ENCODE measurements around the gene AMN1.
A peak's percentile ranks its signal among the peaks of the same experiment; 100 is the strongest.
"Not testable (repeated sequence)": the region's sequence is repeated elsewhere in the genome, so short reads cannot be mapped to it uniquely, and the experiment has no call there.

The AMN1 gene

DNA sequence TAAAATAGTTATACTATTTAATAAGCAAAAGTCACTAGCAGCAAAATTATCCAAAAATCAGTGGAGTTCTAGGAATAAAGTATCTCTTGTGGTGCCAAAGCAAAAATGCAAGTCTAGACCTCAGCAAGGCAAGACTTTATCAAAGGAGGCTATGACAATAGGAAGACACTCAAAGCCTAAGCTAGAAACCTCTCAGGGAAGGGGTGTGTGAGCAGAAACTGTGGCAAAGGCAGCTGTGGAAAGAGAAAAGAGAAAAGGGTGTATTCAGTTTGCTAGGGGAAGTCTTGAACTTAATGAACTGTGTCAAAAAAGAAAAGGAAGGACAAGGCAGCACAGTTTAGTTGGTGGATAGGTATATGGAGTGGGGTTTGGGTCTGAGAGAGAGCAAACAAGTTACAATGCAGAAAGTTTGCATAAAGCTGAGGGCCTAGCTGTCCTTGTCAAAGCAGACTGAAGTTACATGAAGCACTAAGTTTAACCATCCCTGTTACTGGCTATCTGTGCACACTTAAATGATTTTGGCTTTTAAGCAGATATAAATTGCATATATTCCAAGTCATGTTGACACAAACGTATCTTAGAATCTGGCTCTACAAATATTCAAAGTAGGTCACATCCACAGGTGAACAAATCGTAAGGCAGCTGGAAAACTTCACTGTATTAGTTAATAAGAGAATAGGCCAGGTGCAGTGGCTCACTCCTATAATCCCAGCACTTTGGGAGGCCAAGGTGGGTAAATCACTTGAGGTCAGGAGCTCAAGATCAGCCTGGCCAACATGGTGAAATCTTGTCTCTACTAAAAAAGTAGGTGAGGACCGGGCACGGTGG, 31.0 kb upstream of the AMN1 start:
- no peak overlapping the region for H3K4me3 ChIP-seq (ENCODE audit: low read length)
- no peak for DNase-seq (ENCODE audit: low read depth)
- TF ChIP-seq, protein P1, sequence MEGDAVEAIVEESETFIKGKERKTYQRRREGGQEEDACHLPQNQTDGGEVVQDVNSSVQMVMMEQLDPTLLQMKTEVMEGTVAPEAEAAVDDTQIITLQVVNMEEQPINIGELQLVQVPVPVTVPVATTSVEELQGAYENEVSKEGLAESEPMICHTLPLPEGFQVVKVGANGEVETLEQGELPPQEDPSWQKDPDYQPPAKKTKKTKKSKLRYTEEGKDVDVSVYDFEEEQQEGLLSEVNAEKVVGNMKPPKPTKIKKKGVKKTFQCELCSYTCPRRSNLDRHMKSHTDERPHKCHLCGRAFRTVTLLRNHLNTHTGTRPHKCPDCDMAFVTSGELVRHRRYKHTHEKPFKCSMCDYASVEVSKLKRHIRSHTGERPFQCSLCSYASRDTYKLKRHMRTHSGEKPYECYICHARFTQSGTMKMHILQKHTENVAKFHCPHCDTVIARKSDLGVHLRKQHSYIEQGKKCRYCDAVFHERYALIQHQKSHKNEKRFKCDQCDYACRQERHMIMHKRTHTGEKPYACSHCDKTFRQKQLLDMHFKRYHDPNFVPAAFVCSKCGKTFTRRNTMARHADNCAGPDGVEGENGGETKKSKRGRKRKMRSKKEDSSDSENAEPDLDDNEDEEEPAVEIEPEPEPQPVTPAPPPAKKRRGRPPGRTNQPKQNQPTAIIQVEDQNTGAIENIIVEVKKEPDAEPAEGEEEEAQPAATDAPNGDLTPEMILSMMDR (conservative IDR thresholded peaks at IDR 0.05; ENCODE audit: low read length): no peak

DNA sequence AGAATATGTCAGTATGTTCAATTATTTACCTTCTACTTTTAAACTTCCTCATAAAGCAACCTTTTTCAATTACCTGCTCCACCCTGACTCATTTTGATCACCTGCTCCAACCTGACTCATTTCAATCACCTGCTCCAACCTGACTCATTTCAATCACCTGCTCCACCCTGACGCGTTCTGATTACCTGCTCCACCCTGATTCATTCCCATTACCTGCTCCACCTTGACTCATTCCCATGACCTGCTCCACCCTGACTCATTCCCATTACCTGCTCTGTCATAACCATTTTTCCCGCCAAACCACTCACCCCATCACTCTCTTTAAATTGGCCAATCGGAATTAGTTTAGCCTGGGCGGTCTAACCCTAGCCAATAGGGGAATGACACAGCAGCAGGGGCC, 29.5 kb upstream of the AMN1 start:
- DNase-seq (ENCODE audit: low read depth); H3K4me3 ChIP-seq (ENCODE audit: low read length): not testable (repeated sequence)

DNA sequence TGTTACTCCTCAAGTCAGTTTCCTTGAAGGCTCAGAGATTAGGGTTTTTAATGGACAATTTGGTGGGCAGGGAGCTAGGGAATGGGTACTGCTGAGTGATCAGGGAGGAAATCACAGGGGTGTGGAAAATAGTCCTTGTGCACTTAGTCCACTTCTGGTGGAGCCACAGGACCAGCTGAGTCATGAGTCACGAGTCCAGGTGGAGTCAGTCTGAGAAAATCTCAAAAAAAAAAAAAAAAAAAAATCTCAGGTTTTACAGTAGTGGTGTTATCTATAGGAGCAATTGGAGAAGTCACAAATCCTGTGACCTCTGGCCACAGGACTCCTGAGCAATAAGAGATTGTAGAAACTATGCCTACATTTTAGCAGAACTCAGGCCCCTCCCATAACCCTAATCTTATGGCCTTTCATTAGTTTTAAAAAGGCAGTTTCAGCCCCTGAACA, 28.2 kb upstream of the AMN1 start:
- TF ChIP-seq, protein P1 (conservative IDR thresholded peaks at IDR 0.05; ENCODE audit: low read length): no peak
- DNase-seq (ENCODE audit: low read depth): no peak
- H3K4me3 ChIP-seq (ENCODE audit: low read length): no peak overlapping the region

DNA sequence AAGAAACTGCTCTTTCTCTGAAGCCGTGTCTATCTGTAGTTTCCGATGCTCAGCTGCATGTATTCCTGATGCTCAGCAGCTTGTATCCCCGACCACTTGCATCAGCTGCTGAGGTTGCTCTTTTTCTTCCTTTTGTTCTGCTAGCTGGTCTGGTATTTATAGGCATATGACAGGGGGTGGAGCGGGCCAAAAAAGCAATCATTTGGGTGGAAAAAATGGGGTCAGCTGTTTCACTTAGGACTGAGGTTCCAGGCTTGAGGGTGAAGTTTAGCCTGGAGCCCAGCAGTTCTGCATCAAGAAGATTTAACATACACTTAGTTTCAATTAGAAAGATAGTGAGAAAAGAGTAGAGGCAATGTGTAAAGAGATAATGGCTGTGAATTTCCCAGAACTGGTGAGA, 23.6 kb upstream of the AMN1 start:
- TF ChIP-seq, protein P1 (conservative IDR thresholded peaks at IDR 0.05; ENCODE audit: low read length): no peak
- no peak for DNase-seq (ENCODE audit: low read depth)
- H3K4me3 ChIP-seq (ENCODE audit: low read length): no peak overlapping the region

DNA sequence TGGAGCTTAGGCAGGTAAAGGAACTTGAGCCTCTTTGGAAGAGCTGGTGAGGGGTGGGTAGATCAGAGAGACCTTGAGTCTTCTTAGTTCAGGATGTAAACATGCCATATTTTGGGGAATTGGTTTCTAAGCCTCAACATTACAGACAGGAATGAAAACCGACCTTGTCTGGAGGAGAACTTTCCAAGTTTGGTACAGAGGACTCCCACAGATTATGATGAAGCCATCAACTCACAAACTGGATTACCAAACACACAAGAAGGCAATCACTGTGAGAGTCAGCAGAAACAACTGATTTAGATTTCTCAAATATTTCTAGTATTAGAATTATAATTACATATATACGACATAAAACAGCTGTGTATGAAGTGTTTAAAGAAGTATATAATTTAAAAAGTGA, 22.3 kb upstream of the AMN1 start:
- DNase-seq (ENCODE audit: low read depth): no peak
- H3K4me3 ChIP-seq (ENCODE audit: low read length): no peak overlapping the region
- TF ChIP-seq, protein P1 (conservative IDR thresholded peaks at IDR 0.05; ENCODE audit: low read length): no peak

DNA sequence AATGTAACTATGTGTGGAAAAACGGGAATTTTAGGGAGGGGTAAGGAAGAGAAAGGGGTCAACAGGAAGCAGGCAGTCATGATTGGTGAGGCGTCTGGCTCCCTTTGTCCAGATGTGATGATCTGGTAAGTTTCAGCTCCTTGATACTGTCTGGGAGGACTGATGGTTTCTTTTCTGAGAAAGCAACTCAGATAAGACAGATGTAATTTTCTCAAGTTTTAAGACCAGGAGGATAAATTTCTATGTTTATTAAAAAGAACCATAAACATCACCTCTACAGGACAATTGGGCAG, 21.9 kb upstream of the AMN1 start:
- no peak overlapping the region for H3K4me3 ChIP-seq (ENCODE audit: low read length)
- TF ChIP-seq, protein P1 (conservative IDR thresholded peaks at IDR 0.05; ENCODE audit: low read length): no peak
- no peak for DNase-seq (ENCODE audit: low read depth)

DNA sequence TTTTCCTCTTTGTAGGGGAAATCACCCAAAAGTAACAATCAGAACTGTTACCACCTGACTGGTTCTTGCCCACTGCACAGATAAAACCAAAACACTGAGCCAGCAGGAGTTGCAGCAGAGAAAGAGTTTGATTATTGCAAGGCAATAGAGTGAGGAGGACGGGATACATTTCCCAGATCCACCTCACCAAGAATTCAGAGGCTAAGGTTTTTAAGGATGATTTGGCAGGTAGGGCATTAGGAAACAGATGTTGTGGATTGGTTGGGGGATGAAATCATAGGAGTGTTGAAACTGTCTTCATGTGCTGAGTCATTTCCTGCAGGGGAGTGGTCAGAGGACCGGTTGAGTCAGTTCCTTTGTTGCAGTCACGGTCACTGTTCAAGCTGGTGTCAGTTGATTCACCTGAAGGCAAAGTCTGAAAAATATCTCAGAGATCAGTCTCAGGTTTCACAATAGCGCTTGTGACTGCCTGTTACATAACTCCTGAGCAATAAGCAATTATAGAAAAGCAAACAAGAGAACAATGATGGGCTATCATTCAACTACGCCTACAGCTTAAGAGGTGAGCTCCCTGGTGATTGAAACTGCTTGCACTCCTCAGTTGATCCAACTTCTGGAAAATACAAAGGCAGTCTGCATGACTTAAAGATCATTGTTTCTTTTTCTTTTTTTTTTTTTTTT, 20.3 kb upstream of the AMN1 start:
- DNase-seq (ENCODE audit: low read depth): peak; percentile 95
- TF ChIP-seq, protein P1 (conservative IDR thresholded peaks at IDR 0.05; ENCODE audit: low read length): no peak
- H3K4me3 ChIP-seq (ENCODE audit: low read length): no peak overlapping the region
